Transverse colon (tissue), 4 donors: ENCODE measurements around the gene CTSC.

ENCODE experiments used
- EP300 ChIP-seq: sonication (generic); formaldehyde crosslinking; IDR thresholded peaks from one replicate; pipeline ENCODE4 v1.6.1; 2017; ENCODE audit warnings: antibody characterized with exemption, low read depth
- POLR2A ChIP-seq: fragments of 450-650 bp; IDR thresholded peaks from one replicate; pipeline ENCODE4 v1.6.1; 2016; ENCODE audit warnings: antibody characterized with exemption, mild to moderate bottlenecking, moderate library complexity
- POLR2AphosphoS5 ChIP-seq, 3 donors: sonication (generic); formaldehyde crosslinking; IDR thresholded peaks; one replicate each; pipeline ENCODE4 v1.6.1; 2016; ENCODE audit warnings: antibody characterized with exemption in 3 of 3
- TF ChIP-seq, protein P1 (sequence below), 5 experiments: fragments of 200-600 bp in 3 of 5; fragments of 450-650 bp in 2 of 5; sonication (generic) in 3 of 5; IDR thresholded peaks; 1 replicate in 2 of 5; 2 replicates in 3 of 5; pipeline ENCODE4 v1.5.1; 2016 to 2017; ENCODE audit warnings: antibody characterized with exemption in 5 of 5, inconsistent platforms in 3 of 5, mild to moderate bottlenecking in 2 of 5, moderate library complexity in 1 of 5

DNA sequence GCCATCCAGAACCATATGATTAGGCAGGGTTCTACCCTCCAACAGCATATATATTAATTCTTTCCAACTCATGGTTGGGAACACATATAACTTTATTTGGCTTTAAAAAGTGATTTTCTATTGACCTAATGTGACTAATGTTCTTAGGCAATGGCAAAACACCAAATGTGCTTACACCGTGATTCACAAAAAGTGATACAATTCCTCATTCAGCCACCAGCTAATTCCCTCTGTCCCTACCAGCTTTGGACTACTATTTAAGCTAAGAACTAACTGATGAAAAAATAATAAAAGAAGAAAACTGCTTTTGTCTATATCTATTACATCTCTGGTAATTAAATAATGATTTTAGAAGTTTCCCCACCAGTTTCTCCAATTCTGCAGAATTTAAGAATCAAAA, 4.7 kb downstream of the CTSC start:
- TF ChIP-seq POLR2A (no peak), EP300 (no peak), POLR2AphosphoS5 (IDR thresholded peaks at IDR 0.05) (no peak)
- TF ChIP-seq, protein P1, sequence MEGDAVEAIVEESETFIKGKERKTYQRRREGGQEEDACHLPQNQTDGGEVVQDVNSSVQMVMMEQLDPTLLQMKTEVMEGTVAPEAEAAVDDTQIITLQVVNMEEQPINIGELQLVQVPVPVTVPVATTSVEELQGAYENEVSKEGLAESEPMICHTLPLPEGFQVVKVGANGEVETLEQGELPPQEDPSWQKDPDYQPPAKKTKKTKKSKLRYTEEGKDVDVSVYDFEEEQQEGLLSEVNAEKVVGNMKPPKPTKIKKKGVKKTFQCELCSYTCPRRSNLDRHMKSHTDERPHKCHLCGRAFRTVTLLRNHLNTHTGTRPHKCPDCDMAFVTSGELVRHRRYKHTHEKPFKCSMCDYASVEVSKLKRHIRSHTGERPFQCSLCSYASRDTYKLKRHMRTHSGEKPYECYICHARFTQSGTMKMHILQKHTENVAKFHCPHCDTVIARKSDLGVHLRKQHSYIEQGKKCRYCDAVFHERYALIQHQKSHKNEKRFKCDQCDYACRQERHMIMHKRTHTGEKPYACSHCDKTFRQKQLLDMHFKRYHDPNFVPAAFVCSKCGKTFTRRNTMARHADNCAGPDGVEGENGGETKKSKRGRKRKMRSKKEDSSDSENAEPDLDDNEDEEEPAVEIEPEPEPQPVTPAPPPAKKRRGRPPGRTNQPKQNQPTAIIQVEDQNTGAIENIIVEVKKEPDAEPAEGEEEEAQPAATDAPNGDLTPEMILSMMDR (IDR thresholded peaks at IDR 0.05) = no peak
